IPS DF 4.7 (cell line): ENCODE measurements around the gene SLC15A3.
"Not testable (repeated sequence)": the region's sequence is repeated elsewhere in the genome, so short reads cannot be mapped to it uniquely, and the experiment has no call there.

Source experiments
- DNase-seq: peaks from one replicate; pipeline ENCODE4 v3.0.0-alpha.2; 2013; ENCODE audit warnings: low spot score; ENCODE audit errors: extremely low read depth

SLC15A3 gene

DNA sequence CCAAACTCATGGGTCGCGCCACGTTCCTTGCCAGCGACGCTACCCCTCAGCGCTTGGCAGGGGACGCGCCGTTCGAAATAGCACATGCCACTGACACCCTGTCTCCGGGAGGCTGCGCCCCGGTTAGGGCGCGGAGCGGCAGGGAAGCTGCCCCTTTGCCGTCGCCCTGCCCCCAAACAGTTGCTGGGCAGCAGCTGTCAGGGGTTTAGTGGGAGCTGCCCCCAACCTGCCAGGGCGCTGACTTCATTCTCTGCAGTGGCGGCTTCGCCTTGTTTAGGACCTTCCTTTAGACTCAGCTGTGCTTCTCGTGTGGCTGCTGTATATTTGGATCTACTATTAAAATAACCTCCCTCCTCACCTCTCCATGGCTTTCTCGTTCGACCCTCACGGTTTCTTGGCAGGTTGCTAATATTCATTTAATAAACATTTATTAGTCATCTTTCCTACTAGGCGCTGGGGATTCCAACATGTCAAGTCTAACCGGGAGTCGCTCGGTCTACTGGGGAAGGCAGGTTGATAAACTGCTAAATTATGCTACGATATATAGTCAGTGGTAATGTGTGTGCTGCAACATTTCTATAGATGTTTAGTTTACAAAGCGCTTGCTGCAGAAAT, 37.2 kb downstream of the SLC15A3 start:
- no peak for DNase-seq

- DNase-seq = peak; percentile 64
Observed at GRCh38 chr11:60913793-60914632, 38.0 kb downstream of the SLC15A3 start, which contains the start of gene TMEM109. Gene TMEM109 (plus strand): TSS chr11:60914158. CDS start chr11:60919694, 5,536 bp downstream.

- no peak for DNase-seq
Observed at GRCh38 chr11:60912851-60913528, 39.0 kb downstream of the SLC15A3 start.

- DNase-seq = no peak
Observed at GRCh38 chr11:60912223-60912850, 39.6 kb downstream of the SLC15A3 start.

DNA sequence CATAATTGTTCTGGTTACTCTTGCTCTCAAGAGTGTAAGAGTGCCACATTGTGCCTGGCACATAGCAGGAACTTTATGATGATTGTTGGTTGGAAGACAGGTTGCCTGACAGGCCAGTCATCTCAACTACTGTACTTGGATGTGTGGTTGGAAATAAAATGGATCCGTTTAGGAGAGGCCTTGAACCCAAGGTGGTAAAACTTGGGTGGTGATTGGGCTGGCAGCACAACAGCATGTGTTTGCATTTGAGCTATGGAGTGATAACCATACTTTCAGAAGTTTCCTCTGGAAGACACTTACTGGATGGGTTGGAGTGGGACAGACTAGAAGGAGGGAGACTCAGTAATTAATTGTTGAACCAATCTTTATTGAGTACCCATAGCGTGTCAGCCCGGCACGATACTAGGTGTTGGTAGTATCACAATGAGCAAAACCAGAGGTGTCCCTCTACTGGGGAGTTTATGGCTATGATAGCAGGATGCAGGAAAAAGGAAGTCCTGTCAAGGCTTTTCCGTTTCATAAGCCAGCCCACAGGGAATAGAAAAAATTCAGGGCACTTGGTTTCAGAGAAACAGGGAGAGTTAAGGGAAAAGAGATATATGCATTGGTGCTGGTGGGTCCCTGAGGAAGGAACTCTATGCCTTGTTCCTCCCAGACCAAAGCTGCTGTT, 41.1 kb downstream of the SLC15A3 start:
- no peak for DNase-seq

DNA sequence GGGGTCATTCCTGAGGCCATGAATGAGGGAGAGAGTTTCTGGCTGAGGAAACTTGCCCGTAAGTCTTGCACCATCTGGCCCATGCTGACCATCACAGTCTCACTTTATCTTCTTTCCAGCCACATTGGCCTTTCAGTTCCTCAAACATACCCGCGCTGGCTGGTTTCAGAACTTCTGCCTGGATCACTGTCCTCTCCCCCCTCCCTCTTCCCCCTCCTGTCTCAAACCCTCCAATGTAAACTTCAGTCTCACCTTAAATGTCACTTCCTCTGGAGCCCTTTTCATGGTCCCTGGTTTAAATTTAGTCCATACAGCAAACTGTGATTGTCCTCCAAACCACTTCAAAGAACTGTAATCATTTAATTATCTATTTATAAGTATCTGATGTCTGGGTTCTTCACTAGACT, 41.7 kb downstream of the SLC15A3 start:
- no peak for DNase-seq

- DNase-seq = not testable (repeated sequence)
Observed at GRCh38 chr11:60909680-60910280, 42.2 kb downstream of the SLC15A3 start.

DNA sequence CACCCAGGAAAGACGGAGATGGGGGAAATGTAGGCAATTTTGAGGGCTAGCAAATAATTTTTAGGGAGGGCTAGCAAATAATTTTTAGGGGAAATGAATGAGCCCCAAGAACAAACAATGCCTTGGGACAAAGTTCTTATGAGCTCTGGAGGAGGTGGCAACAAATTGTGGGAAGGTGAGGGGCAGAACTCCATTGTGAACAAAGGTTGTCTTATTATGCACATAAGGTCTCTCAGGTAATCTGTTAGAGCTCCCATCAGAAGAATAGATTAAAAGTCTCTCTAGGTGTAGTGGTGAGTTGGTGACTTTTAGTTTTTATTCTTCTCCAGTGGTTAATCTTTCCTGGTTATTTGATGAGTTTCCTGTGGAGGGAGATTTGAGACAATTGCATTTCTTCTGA, 43.2 kb downstream of the SLC15A3 start:
- DNase-seq = no peak

GRCh38 chr11:60906132-60906972, 45.6 kb downstream of the SLC15A3 start, which contains the start of gene PRPF19:
Gene PRPF19 (minus strand): TSS chr11:60906585. CDS start chr11:60906382, 203 bp downstream.
- DNase-seq = no peak

DNA sequence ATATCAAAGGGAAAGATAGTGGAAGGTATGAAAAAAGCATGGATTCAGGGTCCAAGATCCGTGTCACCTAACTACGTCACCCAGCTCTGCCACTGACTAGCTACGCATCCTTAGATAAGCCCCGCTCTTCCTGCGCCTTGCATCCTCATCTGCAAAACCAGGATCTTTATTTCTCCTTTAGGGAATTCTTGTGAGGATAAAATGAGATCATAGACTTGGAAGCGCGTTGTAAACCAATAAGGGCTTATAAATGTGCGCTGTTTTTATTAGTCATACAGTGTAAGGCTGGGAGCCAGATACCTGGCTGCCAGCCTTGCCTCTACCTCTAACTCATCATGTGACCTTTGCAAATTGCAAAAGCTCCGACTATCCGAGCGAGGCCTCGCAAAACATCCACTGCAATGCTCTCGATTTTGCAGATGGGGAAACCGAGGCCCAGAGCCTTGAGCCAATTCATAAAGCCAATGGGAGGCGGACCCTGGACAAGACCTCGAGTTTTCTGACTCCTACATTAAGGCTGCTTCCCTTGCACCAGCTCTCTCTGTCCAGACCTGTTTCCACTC, 46.3 kb downstream of the SLC15A3 start:
- no peak for DNase-seq

DNA sequence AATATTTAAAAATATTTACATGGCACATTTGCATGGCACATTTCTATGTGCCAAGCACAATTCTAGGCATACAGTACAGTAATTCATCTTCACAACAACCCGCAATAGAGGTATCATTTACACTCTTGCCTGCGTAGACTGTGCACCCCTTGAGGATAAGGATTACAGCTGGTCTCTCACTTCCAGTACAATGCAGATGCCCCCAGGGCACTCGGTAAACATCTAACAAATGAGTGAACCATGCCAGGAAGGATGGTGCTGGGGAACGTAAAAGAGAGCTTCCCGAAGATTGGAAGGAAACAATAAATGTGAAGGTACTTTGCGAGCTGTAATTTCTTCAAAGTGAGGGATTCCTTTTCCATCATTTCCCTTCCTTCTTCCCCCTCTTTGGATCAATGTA, 46.9 kb downstream of the SLC15A3 start:
- DNase-seq = no peak

DNA sequence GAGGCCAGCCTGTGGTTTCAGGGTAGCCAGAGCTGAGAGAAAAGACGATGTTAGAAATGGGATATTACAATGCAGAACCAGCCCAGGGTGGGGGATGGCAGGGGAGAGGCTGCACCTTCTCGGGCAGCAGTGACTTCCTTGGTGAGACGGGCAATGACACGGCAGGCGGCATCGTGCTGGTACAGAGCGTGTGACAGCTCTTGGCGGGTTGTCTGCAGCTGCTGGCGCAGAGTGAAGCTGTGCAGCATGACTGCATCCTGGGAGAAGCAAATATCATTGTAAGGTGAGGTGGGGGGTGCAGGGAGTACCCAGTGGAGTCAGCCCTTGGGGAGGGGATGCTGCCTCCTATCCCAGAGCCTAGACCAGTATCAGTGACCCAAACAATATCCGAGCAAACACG, 49.4 kb downstream of the SLC15A3 start:
- DNase-seq = no peak

DNA sequence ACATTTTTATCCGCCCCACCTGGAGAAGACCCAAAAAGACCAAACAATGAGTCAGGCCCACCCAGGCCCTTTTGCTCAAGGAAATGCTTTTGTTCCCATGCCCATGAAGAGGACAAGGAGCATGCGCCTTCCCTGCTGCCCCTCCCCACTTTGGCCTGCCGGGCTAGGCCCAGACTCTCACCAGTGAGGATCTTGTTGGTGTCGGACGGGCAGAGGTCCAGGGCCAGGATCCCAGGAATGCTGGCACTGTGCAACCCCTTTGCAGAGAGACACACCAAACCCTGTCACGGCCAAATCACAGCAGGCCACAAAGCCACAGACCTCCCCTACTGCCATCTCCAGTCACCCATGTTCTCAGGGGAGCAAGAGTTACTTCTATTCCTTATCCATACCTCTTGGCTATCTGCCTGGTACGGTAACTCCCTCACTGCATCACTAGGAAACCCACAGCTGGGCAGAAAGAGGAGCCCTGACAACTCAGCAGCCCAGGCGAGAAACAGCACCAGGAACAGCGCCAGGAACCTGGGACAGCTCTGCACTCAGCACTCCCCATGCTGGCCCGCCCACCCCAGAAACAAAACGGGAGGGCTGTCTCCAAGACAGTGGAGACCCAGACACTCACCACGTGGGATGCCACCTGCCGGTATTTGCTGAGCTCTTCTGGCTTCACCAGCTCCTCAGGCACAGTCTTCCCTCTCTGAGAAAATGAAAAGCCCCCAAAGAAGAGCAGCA, 51.1 kb downstream of the SLC15A3 start:
- no peak for DNase-seq

DNA sequence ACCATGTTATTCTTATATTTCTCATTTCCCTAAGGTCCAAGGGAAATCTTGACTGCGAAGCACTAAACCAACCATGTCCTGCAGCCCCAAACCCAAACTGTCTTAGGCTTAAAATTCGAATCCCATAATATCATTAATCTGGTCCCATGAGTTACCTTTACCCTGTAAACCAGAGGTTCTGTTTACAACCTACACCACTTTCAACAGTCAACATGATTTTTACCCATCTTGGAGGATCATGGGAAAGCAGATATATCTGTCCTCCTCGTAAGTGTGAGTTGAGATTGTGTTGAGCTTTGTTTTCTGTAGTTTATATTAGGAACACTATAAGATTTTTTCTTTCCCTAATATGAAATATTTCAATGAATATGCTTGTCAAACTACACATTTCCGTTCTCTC, 52.0 kb downstream of the SLC15A3 start:
- no peak for DNase-seq

DNA sequence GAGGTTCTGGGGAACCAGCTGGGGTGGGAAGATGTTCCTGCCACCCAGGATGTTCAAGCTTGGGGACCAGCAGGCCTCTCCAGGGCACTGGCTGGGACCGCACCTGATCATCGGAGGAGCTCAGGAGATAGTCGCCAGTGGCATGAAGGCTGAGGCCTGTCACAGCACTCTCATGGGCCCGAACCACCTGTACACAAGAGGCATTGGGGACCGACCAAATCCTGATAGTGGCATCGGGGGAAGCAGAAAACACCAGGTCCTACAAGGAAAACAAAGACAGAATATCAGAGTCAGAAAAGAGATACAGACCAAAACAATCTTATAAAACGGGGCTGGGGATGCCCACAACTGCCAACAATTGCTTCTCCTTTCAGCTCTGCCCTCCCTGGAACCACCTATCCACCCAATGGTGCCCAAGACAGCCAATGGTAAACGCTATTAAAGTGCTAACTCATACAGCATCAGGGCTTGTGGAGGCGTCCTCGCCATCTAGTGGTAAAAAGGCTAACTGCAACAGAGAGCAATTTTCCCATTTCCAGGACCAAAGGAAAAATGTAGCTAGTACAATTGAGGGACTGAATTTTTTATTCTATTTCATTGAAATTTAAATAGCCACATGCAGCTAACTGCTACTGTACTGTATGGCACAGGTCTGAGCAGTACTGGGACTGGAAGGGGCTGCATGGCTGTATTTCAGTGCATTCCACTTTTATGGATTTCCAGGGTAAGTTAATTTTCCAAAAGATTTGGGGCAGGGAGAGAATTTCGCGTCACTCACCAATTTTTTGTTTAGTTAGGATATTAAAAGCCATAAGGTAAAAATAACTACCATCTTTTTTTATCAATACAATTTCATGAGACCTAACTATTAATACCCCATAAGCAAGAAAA, 52.7 kb downstream of the SLC15A3 start:
- no peak for DNase-seq

DNA sequence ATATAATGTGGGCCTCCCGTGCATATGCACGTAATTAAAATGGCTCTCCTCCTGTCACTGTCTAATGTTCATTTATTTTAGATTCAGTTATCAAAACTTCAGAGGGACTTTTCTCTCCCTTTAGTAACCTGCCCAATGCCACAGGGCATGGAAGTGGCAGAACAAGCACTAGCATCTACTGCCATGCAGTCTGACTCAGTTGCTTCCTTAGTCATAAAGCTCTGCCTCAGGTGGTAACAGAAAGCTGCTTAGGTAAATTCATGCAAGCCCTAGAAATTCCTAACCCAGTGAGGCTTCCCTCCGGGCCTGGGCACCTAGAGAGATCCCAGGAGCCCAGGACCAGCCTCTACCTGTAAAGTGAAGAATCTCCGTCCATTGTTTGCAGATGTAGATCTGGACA, 54.5 kb downstream of the SLC15A3 start:
- DNase-seq = no peak

- DNase-seq = no peak
Observed at GRCh38 chr11:60895687-60896086, 56.3 kb downstream of the SLC15A3 start.
